Liver (tissue), 9 donors: Measurements from ENCODE around the gene NUBPL. TPM values are rescaled to one million over a fixed set of nuclear protein-coding genes. Genes with fewer than 3 reads are reported as not detected.

ENCODE experiments used
- DNase-seq: peaks from one replicate; pipeline ENCODE4 v3.0.0-alpha.2; 2017; ENCODE audit warnings: low spot score
- H3K27ac ChIP-seq, 2 donors: one replicate each; pipeline ENCODE4 v1.7.0; 2013; ENCODE audit warnings: inconsistent platforms in 2 of 2, low read length in 2 of 2, control low read depth in 1 of 2, low read depth in 1 of 2, mild to moderate bottlenecking in 1 of 2
- H3K27me3 ChIP-seq, 4 donors: one replicate each; pipeline versions ENCODE4 v1.6.1 to v1.7.0; 2013; ENCODE audit warnings: low read length in 3 of 4, inconsistent platforms in 1 of 4, mild to moderate bottlenecking in 1 of 4, moderate library complexity in 1 of 4; ENCODE audit not compliant: control insufficient read depth in 4 of 4, insufficient read depth in 4 of 4
- H3K36me3 ChIP-seq, 4 donors: one replicate each; pipeline versions ENCODE4 v1.6.1 to v1.7.0; 2013; ENCODE audit warnings: low read length in 3 of 4, mild to moderate bottlenecking in 3 of 4, low read depth in 1 of 4, moderate library complexity in 1 of 4; ENCODE audit not compliant: control insufficient read depth in 4 of 4, insufficient read depth in 3 of 4
- H3K4me1 ChIP-seq, 4 donors: one replicate each; pipeline versions ENCODE4 v1.6.1 to v1.7.0; 2013; ENCODE audit warnings: low read length in 3 of 4, mild to moderate bottlenecking in 3 of 4, moderate library complexity in 1 of 4; ENCODE audit not compliant: control insufficient read depth in 4 of 4, insufficient read depth in 4 of 4
- H3K4me3 ChIP-seq, 3 donors: one replicate each; pipeline versions ENCODE4 v1.6.1 to v1.7.0; 2013; ENCODE audit warnings: low read length in 3 of 3, control low read depth in 1 of 3, low read depth in 1 of 3, mild to moderate bottlenecking in 1 of 3
- H3K9ac ChIP-seq, 2 donors: one replicate each; pipeline ENCODE4 v1.7.0; 2013; ENCODE audit warnings: low read length in 2 of 2, mild to moderate bottlenecking in 2 of 2, moderate library complexity in 2 of 2, control low read depth in 1 of 2, low read depth in 1 of 2
- H3K9me3 ChIP-seq, 4 donors: one replicate each; pipeline versions ENCODE4 v1.6.1 to v1.7.0; 2013; ENCODE audit warnings: low read length in 3 of 4; ENCODE audit not compliant: control insufficient read depth in 4 of 4
- CTCF ChIP-seq: fragments of 150-350 bp; IDR thresholded peaks from 2 replicates; pipeline ENCODE4 v1.5.1; 2017; ENCODE audit warnings: improper control_type of control experiment, low read depth, low read length; ENCODE audit not compliant: missing input control
- EGR1 ChIP-seq, 2 donors: IDR thresholded peaks; 2 replicates each; pipeline ENCODE4 v1.6.1; 2016 to 2018; ENCODE audit warnings: antibody characterized with exemption in 2 of 2, low read depth in 2 of 2
- FOXA1 ChIP-seq: IDR thresholded peaks from 2 replicates; pipeline ENCODE4 v1.6.1; 2016; ENCODE audit warnings: antibody characterized with exemption
- FOXA2 ChIP-seq: IDR thresholded peaks from 2 replicates; pipeline ENCODE4 v1.6.1; 2016; ENCODE audit warnings: antibody characterized with exemption
- GABPA ChIP-seq, 2 donors: IDR thresholded peaks in 1 of 2; conservative IDR thresholded peaks in 1 of 2; 2 replicates each; pipeline ENCODE4 v1.6.1; 2016; ENCODE audit warnings: antibody characterized with exemption in 2 of 2, mild to moderate bottlenecking in 1 of 2, moderate library complexity in 1 of 2
- HNF4A ChIP-seq, 2 donors: conservative IDR thresholded peaks; 2 replicates each; pipeline ENCODE4 v1.6.1; 2016; ENCODE audit warnings: antibody characterized with exemption in 2 of 2, mild to moderate bottlenecking in 2 of 2
- HNF4G ChIP-seq: IDR thresholded peaks from 2 replicates; pipeline ENCODE4 v1.6.1; 2016; ENCODE audit warnings: antibody characterized with exemption
- JUND ChIP-seq, 2 donors: IDR thresholded peaks; 2 replicates each; pipeline ENCODE4 v1.6.1; 2016; ENCODE audit warnings: antibody characterized with exemption in 2 of 2
- MAX ChIP-seq: IDR thresholded peaks from 2 replicates; pipeline ENCODE4 v1.6.1; 2016; ENCODE audit warnings: antibody characterized with exemption
- NR2F2 ChIP-seq: IDR thresholded peaks from 2 replicates; pipeline ENCODE4 v1.6.1; 2016; ENCODE audit warnings: antibody characterized with exemption
- RAD21 ChIP-seq, 2 donors: IDR thresholded peaks; 2 replicates each; pipeline ENCODE4 v1.6.1; 2016; ENCODE audit warnings: antibody characterized with exemption in 2 of 2, mild to moderate bottlenecking in 2 of 2
- REST ChIP-seq: IDR thresholded peaks from 2 replicates; pipeline ENCODE4 v1.6.1; 2016; ENCODE audit warnings: antibody characterized with exemption, mild to moderate bottlenecking
- RXRA ChIP-seq, 2 donors: IDR thresholded peaks; 2 replicates each; pipeline ENCODE4 v1.6.1; 2017 to 2018; ENCODE audit warnings: antibody characterized with exemption in 2 of 2, mild to moderate bottlenecking in 1 of 2
- SP1 ChIP-seq: IDR thresholded peaks from 2 replicates; pipeline ENCODE4 v1.6.1; 2018; ENCODE audit warnings: antibody characterized with exemption, mild to moderate bottlenecking
- TAF1 ChIP-seq: conservative IDR thresholded peaks from 2 replicates; pipeline ENCODE4 v1.6.1; 2016; ENCODE audit warnings: antibody characterized with exemption, mild to moderate bottlenecking
- YY1 ChIP-seq: IDR thresholded peaks from 2 replicates; pipeline ENCODE4 v1.6.1; 2016; ENCODE audit warnings: antibody characterized with exemption, mild to moderate bottlenecking
- ZBTB33 ChIP-seq: IDR thresholded peaks from 2 replicates; pipeline ENCODE4 v1.6.1; 2016; ENCODE audit warnings: antibody characterized with exemption
- WGBS: extraction: QIAGEN DNeasy Blood & Tissue Kit; methylation state at CpG from one replicate; pipeline ENCODE4 v1.1.7; 2013; 5-methylcytosine and 5-hydroxymethylcytosine counted together
- polyA plus RNA-seq, 2 donors: library from polyadenylated mRNA; stranded (reverse) in 1 of 2; unstranded in 1 of 2; fragments of 200-250 nt in 1 of 2; fragments of >200 nt in 1 of 2; fragmentation: Nextera tagmentation in 1 of 2; extraction: Ambion mirVana in 1 of 2; gene quantifications; one replicate each; pipeline versions ENCODE4 v1.2.1 to v1.2.3, GENCODE V29; 2013 to 2015
- total RNA-seq, 2 donors: library from RNA; depleted of rRNA; stranded (reverse); fragments of >200 nt; gene quantifications; one replicate each; pipeline ENCODE4 v1.2.3, GENCODE V29; 2014
- TF ChIP-seq, protein P1 (sequence below): IDR thresholded peaks from 2 replicates; pipeline ENCODE4 v1.6.1; 2016; ENCODE audit warnings: antibody characterized with exemption
- donor health status: healthy.
- donor health status: healthy.
- donor health status: healthy.
- donor health status: healthy.
- donor health status: healthy.

NUBPL gene
- total and polyA plus RNA-seq, 4 donors: 4.2 to 9.3 (median 6.7) TPM

DNA sequence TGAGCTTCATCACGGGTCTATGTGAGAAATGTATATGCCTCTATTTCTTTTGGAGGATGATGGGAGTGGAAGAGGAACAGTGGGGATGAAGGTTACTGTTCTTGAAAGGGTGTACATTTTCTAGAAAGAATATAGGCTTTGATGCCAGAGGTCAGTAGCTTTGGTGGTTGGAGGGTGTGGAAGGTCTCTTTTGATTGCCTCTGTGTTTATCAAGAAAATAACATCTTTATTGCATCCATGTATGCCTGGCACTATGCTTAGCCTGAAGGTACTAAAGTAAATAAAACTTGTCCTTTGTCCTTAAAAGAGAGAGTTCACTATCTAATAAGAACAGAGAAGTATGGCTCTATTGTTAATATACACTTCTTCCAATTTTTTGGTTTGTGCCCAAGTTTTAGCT lies 201.8 kb downstream of the NUBPL start (continued):
- TF ChIP-seq CTCF: no peak
- no peak for TF ChIP-seq RXRA (IDR thresholded peaks at IDR 0.05)
- TF ChIP-seq FOXA1: no peak

DNA sequence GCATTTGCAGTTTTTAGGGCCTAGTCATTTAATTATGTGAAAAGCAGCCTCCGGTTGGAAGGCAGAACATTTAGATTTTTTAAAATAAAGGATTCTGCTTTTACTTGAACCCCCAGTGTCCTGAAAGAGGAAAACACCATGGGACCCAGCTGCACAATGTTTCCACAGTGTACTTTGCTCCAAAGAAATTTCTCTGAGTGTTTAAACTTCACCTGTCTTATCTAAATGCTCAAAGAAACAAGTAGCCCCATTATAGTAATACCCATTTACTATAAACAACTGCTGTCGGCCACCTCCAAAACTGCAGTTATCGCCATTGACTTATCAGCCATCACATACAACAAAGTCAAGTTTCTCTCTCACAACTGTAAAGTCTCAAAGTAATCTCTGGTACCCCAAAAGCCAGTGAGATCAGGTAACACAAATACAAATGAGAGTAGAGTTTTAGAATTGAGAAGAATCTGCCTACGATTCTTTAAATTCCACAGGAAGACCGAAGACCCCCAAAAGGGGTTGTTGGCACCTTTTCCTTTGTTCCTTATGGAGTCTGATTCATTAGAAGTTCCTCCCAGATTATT lies 205.2 kb downstream of the NUBPL start:
- no peak overlapping the region for H3K9ac ChIP-seq
- H3K27ac ChIP-seq: no peak overlapping the region
- H3K27me3 ChIP-seq: no peaks in the 10 kb centered on the region
- H3K4me1 ChIP-seq: no peaks in the 10 kb centered on the region
- no peak for TF ChIP-seq EGR1 (IDR thresholded peaks at IDR 0.05; ENCODE audit: low read depth in 2 of 2)
- no peak for TF ChIP-seq FOXA2
- no peak for TF ChIP-seq CTCF
- TF ChIP-seq RAD21 (IDR thresholded peaks at IDR 0.05): no peak
- no peak for TF ChIP-seq SP1
- no peak for TF ChIP-seq HNF4A (conservative IDR thresholded peaks at IDR 0.05)
- no peak for TF ChIP-seq MAX
- no peak for TF ChIP-seq GABPA (IDR thresholded peaks at IDR 0.05 in 1 of 2, conservative IDR thresholded peaks at IDR 0.05 in 1 of 2)
- TF ChIP-seq, protein P1, sequence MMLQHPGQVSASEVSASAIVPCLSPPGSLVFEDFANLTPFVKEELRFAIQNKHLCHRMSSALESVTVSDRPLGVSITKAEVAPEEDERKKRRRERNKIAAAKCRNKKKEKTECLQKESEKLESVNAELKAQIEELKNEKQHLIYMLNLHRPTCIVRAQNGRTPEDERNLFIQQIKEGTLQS: no peak
- no peak for TF ChIP-seq HNF4G
- TF ChIP-seq TAF1: no peak
- TF ChIP-seq REST: no peak
- TF ChIP-seq FOXA1: no peak
- no peak for TF ChIP-seq RXRA (IDR thresholded peaks at IDR 0.05)
- no peak for TF ChIP-seq JUND (IDR thresholded peaks at IDR 0.05)
- TF ChIP-seq ZBTB33: no peak
- TF ChIP-seq YY1: no peak
- no peak for TF ChIP-seq NR2F2
- no peak overlapping the region for H3K4me3 ChIP-seq
- H3K36me3 ChIP-seq: no peaks in the 10 kb centered on the region
- WGBS: 91% methylated on average over 5 of the region's 5 CpGs
- DNase-seq: no peak
- H3K9me3 ChIP-seq: no peaks in the 10 kb centered on the region
